Pancreas (tissue), 10 donors: ENCODE measurements around the gene RAF1. TPM values are rescaled to one million over a fixed set of nuclear protein-coding genes. Genes with fewer than 3 reads are reported as not detected.

ENCODE experiments used
- ATAC-seq, 4 donors: fragments of 200-7000 bp; cut with Tn5 transposase; one replicate each; pipeline versions ENCODE4 v1.8.0 to v1.9.1; 2020; ENCODE audit warnings: mild to moderate bottlenecking in 4 of 4, moderate library complexity in 4 of 4
- DNase-seq, 6 donors: peaks; one replicate each; pipeline ENCODE4 v3.0.0-alpha.2; 2020
- FAIRE-seq: peaks from 2 replicates; lab custom pipeline; 2012; peaks lifted over from hg19 to GRCh38; lab: Jason Lieb, UNC
- H3K27ac ChIP-seq, 4 donors: fragments of 200-600 bp; sonication (generic); 1 replicate in 3 of 4; 2 replicates in 1 of 4; pipeline versions ENCODE4 v1.5.0 to v1.8.0; 2020
- H3K27me3 ChIP-seq, 4 donors: fragments of 200-600 bp; one replicate each; pipeline ENCODE4 v1.8.0; 2021
- H3K36me3 ChIP-seq, 3 donors: fragments of 200-600 bp; sonication (generic) in 1 of 3; one replicate each; pipeline versions ENCODE4 v1.5.0 to v1.8.0; 2020 to 2021
- H3K4me1 ChIP-seq, 3 donors: fragments of 200-600 bp; one replicate each; pipeline ENCODE4 v1.8.0; 2021
- H3K4me3 ChIP-seq, 4 donors: fragments of 200-600 bp; sonication (generic) in 2 of 4; one replicate each; pipeline versions ENCODE4 v1.5.0 to v1.8.0; 2020 to 2021
- H3K9me3 ChIP-seq, 4 donors: fragments of 200-600 bp; one replicate each; pipeline ENCODE4 v1.8.0; 2021
- WGBS, 2 donors: extraction: QIAGEN DNeasy Blood & Tissue Kit; methylation state at CpG; one replicate each; pipeline ENCODE4 v1.1.7; 2013; 5-methylcytosine and 5-hydroxymethylcytosine counted together
- intact Hi-C, 3 donors: fragments of 100-400 bp; cut with DNase I; formaldehyde crosslinking; loops; one replicate each; pipeline versions ENCODE4 v1.11.1 to v1.14.2; 2022
- polyA plus RNA-seq, 2 donors: library from polyadenylated mRNA; stranded (reverse); fragments of 200-250 nt; gene quantifications; one replicate each; pipeline ENCODE4 v1.2.3, GENCODE V29; 2013
- total RNA-seq, 6 donors: library from RNA; stranded (reverse); fragmentation: NEBNext Ultra II Directional in 4 of 6; extraction: Animal tissue kit (Norgen Biotek cat#: 25700) in 4 of 6; gene quantifications; one replicate each; pipeline versions ENCODE4 v1.2.1 to v1.2.4, GENCODE V29; 2021 to 2023
- TF ChIP-seq, protein P1 (sequence below), 4 donors: fragments of 200-600 bp; sonication (generic) in 3 of 4; IDR thresholded peaks; one replicate each; pipeline versions ENCODE4 v1.5.0 to v1.8.0; 2021; ENCODE audit warnings: antibody characterized with exemption in 4 of 4
- donor health status: healthy with polysubstance abuse.
- donor health status: DM: no; HTN: no; CAD: no; lungs with moderate emphysema.
- donor health status: DM: no; HTN: no; CAD: no.
- donor health status: control.
- donor health status: control.
- donor health status: Bipolar disorder and iron deficiency.
- donor health status: DM: yes; HTN: yes; CAD: no.
- donor health status: DM: no; HTN: no; CAD: no.
- donor health status: DM: no; HTN: no; CAD: no.
- donor health status: DM: yes; HTN: yes; CAD: no.

RAF1 gene
- total and polyA plus RNA-seq, 8 donors = 29.1 to 46.9 (median 38.1) TPM

DNA sequence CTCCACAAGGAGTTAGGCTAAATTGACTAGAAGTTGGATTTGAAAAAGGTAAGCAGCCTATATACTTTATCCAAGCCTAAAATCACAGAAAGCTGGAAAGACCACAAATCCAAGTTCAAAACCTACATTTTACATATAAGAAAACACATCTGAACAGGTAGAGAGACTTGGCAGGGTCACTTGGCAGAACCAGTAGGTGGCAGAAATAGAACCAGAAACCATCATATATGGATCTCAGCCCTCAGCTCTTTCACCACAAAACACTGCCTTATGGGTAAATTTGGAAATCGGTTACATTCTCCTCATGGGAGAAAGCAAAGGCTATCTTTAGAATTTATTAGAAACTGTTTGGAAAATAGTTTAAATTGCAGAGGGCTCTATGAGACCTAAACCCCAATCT is 62.8 kb downstream of the RAF1 start:
- no peaks in the 10 kb centered on the region for H3K27me3 ChIP-seq
- peak in 3 of 4 donors; percentile 25 to 58 (median 45) for ATAC-seq
- no peak for DNase-seq
- H3K4me1 ChIP-seq = peaks cover 0 to 11% (median 8%) of the 10 kb centered on the region in 3 donors
- H3K36me3 ChIP-seq = peaks cover 0 to 32% (median 6%) of the 10 kb centered on the region in 3 donors
- FAIRE-seq = no peak
- TF ChIP-seq, protein P1, sequence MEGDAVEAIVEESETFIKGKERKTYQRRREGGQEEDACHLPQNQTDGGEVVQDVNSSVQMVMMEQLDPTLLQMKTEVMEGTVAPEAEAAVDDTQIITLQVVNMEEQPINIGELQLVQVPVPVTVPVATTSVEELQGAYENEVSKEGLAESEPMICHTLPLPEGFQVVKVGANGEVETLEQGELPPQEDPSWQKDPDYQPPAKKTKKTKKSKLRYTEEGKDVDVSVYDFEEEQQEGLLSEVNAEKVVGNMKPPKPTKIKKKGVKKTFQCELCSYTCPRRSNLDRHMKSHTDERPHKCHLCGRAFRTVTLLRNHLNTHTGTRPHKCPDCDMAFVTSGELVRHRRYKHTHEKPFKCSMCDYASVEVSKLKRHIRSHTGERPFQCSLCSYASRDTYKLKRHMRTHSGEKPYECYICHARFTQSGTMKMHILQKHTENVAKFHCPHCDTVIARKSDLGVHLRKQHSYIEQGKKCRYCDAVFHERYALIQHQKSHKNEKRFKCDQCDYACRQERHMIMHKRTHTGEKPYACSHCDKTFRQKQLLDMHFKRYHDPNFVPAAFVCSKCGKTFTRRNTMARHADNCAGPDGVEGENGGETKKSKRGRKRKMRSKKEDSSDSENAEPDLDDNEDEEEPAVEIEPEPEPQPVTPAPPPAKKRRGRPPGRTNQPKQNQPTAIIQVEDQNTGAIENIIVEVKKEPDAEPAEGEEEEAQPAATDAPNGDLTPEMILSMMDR (IDR thresholded peaks at IDR 0.05) = no peak
- no peak overlapping the region for H3K4me3 ChIP-seq
- no peaks in the 10 kb centered on the region for H3K9me3 ChIP-seq
- 52 to 63% methylated on average over 1 of the region's 1 CpG for WGBS, 2 donors
- intact Hi-C loops = loop anchor here in 1 of 3 donors (10.0 kb wide), 1 partner anchor 54 kb away; no protein-coding TSS in a partner anchor
- no peak overlapping the region for H3K27ac ChIP-seq

DNA sequence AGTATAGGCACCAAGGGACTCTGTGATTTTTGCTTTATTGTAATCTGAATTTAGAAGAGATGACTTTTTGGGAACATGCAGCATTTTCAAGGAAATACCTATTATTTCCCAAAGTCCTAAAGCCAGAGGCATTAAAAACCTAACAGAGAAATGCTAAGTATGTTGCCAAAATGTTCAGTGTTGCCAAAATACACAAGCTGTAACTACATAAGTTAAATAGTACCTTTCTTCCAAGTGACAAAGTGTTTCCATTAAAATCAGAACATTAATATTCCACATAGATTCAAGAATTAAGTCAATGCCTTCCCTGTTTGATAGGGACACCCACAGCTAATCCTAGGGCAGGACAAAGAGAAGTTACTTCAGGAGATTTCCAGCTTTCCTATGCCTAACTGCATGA is 65.0 kb downstream of the RAF1 start:
- peak overlapping the region in 2 of 4 donors; percentile 19 to 24 for H3K27ac ChIP-seq
- H3K9me3 ChIP-seq = no peaks in the 10 kb centered on the region
- H3K4me3 ChIP-seq = no peak overlapping the region
- TF ChIP-seq, protein P1 (IDR thresholded peaks at IDR 0.05) = no peak
- peaks cover 0 to 11% (median 8%) of the 10 kb centered on the region in 3 donors for H3K4me1 ChIP-seq
- H3K27me3 ChIP-seq = no peaks in the 10 kb centered on the region
- ATAC-seq (peak in 3 of 4 donors; percentile 33 to 49 (median 35)), FAIRE-seq (no peak), DNase-seq (no peak)
- H3K36me3 ChIP-seq = peaks cover 0 to 26% (median 4%) of the 10 kb centered on the region in 3 donors
- intact Hi-C loops = no loop called here

DNA sequence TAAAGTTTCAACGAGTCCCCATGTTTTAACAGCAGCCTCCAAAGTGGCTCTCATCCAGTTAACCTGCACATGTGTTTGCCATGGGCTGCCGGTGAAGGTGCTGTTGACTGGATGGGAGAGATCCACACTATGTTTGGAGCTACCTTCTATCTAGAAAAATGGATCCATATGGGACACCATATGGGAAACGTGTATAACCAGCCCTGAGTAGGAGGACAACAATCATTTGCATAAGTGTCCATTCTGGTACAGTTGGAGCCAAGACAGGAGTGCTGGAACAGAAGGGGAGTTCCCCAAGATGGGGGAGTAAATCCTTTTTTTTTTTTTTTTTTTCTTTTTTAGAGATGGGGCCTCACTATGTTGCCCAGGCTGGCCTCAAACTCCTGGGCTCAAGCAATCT is 70.4 kb downstream of the RAF1 start:
- 64 to 72% methylated on average over 3 of the region's 3 CpGs for WGBS, 2 donors
- Histone ChIP-seq H3K27ac (no peak overlapping the region), H3K9me3 (no peaks in the 10 kb centered on the region), H3K27me3 (no peaks in the 10 kb centered on the region), H3K36me3 (peaks cover 0 to 30% (median 0%) of the 10 kb centered on the region in 3 donors), H3K4me1 (peaks cover 0 to 10% (median 3%) of the 10 kb centered on the region in 3 donors), H3K4me3 (no peak overlapping the region)
- ATAC-seq (no peak), DNase-seq (no peak), FAIRE-seq (no peak)
- intact Hi-C loops = no loop called here
- TF ChIP-seq, protein P1 (IDR thresholded peaks at IDR 0.05) = no peak

DNA sequence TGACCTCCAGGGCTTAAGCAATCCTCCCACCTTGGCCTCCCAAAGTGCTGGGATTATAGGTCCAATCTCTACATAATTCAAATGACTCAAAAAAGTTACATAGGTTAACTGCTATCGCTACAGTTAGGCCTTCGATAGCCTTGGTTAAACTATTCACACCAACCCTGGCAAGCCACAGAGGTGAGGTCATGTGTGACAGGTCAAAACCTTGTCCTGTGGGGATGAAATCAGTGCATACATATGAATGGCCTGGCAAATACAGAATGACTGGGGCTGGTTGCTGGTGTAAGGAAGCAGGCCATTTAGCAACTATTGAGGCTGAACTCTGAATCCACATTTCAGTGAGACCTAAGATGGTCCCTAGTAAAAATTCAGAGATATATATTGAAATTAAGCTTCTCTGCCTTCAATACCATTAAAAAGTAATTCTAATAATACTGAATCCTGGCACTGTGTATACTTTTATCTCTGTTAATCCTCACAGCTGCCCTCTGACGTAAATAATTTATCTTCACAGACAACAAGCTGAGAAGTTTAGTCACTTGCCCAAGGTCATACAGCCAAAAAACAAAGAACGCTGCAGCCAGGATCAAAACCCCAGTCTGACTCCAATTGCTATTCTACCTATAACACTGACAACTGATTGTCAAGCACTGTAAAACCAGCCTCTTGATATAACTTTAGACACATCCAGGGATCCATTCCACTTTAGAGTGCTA is 71.8 kb downstream of the RAF1 start:
- H3K4me3 ChIP-seq = no peak overlapping the region
- TF ChIP-seq, protein P1 (IDR thresholded peaks at IDR 0.05) = no peak
- no peak for FAIRE-seq
- H3K4me1 ChIP-seq = peaks cover 0 to 10% (median 2%) of the 10 kb centered on the region in 3 donors
- peak overlapping the region in 2 of 4 donors; percentile 36 to 54 for H3K27ac ChIP-seq
- H3K9me3 ChIP-seq = no peaks in the 10 kb centered on the region
- DNase-seq = no peak
- peak; percentile 57 to 60 (median 60) for ATAC-seq
- intact Hi-C loops = no loop called here
- 43 to 49% methylated on average over 4 of the region's 4 CpGs for WGBS, 2 donors
- no peaks in the 10 kb centered on the region for H3K27me3 ChIP-seq
- peaks cover 0 to 25% (median 0%) of the 10 kb centered on the region in 3 donors for H3K36me3 ChIP-seq

DNA sequence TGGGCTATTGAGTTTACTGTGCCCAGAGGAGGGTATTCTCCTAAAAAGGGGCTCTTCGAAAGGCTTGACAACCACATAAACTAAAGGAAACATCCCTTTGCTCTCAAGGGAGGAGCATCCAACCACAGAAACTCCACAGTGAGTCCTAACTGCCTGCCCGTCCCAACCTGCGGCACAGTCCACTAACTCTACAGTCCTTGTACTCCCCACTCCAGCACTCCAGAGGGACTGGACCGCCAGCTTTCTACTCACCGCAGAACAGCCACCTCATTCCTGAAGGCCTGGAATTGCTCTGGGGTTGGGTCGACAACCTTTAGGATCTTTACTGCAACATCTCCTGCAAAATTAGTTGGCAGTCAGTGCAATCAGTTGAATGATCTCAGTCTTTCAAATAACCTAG is 72.5 kb downstream of the RAF1 start:
- H3K36me3 ChIP-seq = peaks cover 0 to 29% (median 0%) of the 10 kb centered on the region in 3 donors
- FAIRE-seq (no peak), DNase-seq (no peak), ATAC-seq (no peak)
- H3K4me3 ChIP-seq = no peak overlapping the region
- intact Hi-C loops = no loop called here
- peaks cover 0 to 10% (median 2%) of the 10 kb centered on the region in 3 donors for H3K4me1 ChIP-seq
- H3K9me3 ChIP-seq = no peaks in the 10 kb centered on the region
- H3K27ac ChIP-seq = peak overlapping the region in 2 of 4 donors; percentile 36 to 54
- 97 to 100% methylated on average over 6 of the region's 6 CpGs for WGBS, 2 donors
- no peaks in the 10 kb centered on the region for H3K27me3 ChIP-seq
- TF ChIP-seq, protein P1 (IDR thresholded peaks at IDR 0.05) = no peak
